ENCODE measurements around the gene RCC2.
"Not testable (repeated sequence)": the region's sequence is repeated elsewhere in the genome, so short reads cannot be mapped to it uniquely, and the experiment has no call there.

RCC2 gene

GRCh38 chr1:17416389-17416788 lies 23.1 kb downstream of the RCC2 start:
- FAIRE-seq = no peak

- no peak for FAIRE-seq
Measured at GRCh38 chr1:17414022-17414421, 25.5 kb downstream of the RCC2 start.

GRCh38 chr1:17412093-17412870 lies 27.2 kb downstream of the RCC2 start:
- no peak for FAIRE-seq

GRCh38 chr1:17409391-17409811 lies 30.1 kb downstream of the RCC2 start:
- FAIRE-seq = no peak

- FAIRE-seq = not testable (repeated sequence)
Measured at GRCh38 chr1:17407786-17408514, 31.5 kb downstream of the RCC2 start.

- FAIRE-seq = not testable (repeated sequence)
Measured at GRCh38 chr1:17406760-17407475, 32.6 kb downstream of the RCC2 start.

GRCh38 chr1:17405898-17406759 lies 33.3 kb downstream of the RCC2 start:
- no peak for FAIRE-seq

- FAIRE-seq = no peak
Measured at GRCh38 chr1:17404820-17405219, 34.7 kb downstream of the RCC2 start.

- FAIRE-seq = no peak
Measured at GRCh38 chr1:17404034-17404684, 35.3 kb downstream of the RCC2 start.

GRCh38 chr1:17403081-17403480 lies 36.4 kb downstream of the RCC2 start:
- FAIRE-seq = no peak

GRCh38 chr1:17401841-17402240 lies 37.6 kb downstream of the RCC2 start:
- no peak for FAIRE-seq

GRCh38 chr1:17400725-17401341 lies 38.6 kb downstream of the RCC2 start:
- no peak for FAIRE-seq

GRCh38 chr1:17397910-17398695 lies 41.4 kb downstream of the RCC2 start:
- FAIRE-seq = no peak

- FAIRE-seq = no peak
Measured at GRCh38 chr1:17393230-17393629, 46.2 kb downstream of the RCC2 start.

GRCh38 chr1:17392199-17392740 lies 47.2 kb downstream of the RCC2 start:
- no peak for FAIRE-seq

GRCh38 chr1:17381161-17381560 lies 58.3 kb downstream of the RCC2 start:
- FAIRE-seq = no peak

GRCh38 chr1:17377325-17377953 lies 62.0 kb downstream of the RCC2 start:
- no peak for FAIRE-seq

GRCh38 chr1:17375651-17376050 lies 63.8 kb downstream of the RCC2 start:
- FAIRE-seq = no peak

- no peak for FAIRE-seq
Measured at GRCh38 chr1:17372955-17373354, 66.5 kb downstream of the RCC2 start.

GRCh38 chr1:17371896-17372295 lies 67.6 kb downstream of the RCC2 start, which contains the start of gene PADI6:
Gene PADI6 (plus strand): TSS chr1:17372196. CDS start chr1:17372246, 50 bp downstream.
- FAIRE-seq = no peak
